Loucy (cell line): Measurements from ENCODE around the gene CRYBB2.
"Not testable (repeated sequence)": the region's sequence is repeated elsewhere in the genome, so short reads cannot be mapped to it uniquely, and the experiment has no call there.

ENCODE experiments used
- H2AFZ ChIP-seq: fragments of 200-600 bp; sonication (generic); 2 replicates; pipeline ENCODE4 v1.6.0; 2016; ENCODE audit warnings: antibody characterized with exemption, mild to moderate bottlenecking, low read length, moderate library complexity
- H3F3A ChIP-seq: fragments of 200-600 bp; 2 replicates; pipeline ENCODE4 v1.6.0; 2016; ENCODE audit warnings: antibody characterized with exemption, low read depth, mild to moderate bottlenecking
- H3K27me3 ChIP-seq: fragments of 200-600 bp; sonication (generic); 2 replicates; pipeline ENCODE4 v1.6.1; 2014; ENCODE audit warnings: low read length, mild to moderate bottlenecking; ENCODE audit not compliant: insufficient read depth, poor library complexity, severe bottlenecking
- H3K36me3 ChIP-seq: fragments of 200-600 bp; sonication (generic); 2 replicates; pipeline ENCODE4 v1.6.1; 2016; ENCODE audit warnings: low read length; ENCODE audit not compliant: insufficient read depth
- H3K4me1 ChIP-seq: fragments of 200-600 bp; sonication (generic); 2 replicates; pipeline ENCODE4 v1.5.1; 2014; ENCODE audit warnings: low read length, mild to moderate bottlenecking; ENCODE audit not compliant: insufficient read depth, poor library complexity, severe bottlenecking
- H3K4me2 ChIP-seq: fragments of 200-600 bp; sonication (generic); 2 replicates; pipeline ENCODE4 v1.6.0; 2014; ENCODE audit warnings: antibody characterized with exemption, low read length, low read depth, mild to moderate bottlenecking; ENCODE audit not compliant: poor library complexity, severe bottlenecking
- H3K4me3 ChIP-seq: fragments of 200-600 bp; sonication (generic); 2 replicates; pipeline ENCODE4 v1.5.1; 2014; ENCODE audit warnings: low read length, mild to moderate bottlenecking, mixed read lengths; ENCODE audit not compliant: poor library complexity, severe bottlenecking
- H3K79me2 ChIP-seq: fragments of 200-600 bp; sonication (generic); 2 replicates; pipeline ENCODE4 v1.6.1; 2014; ENCODE audit warnings: low read length; ENCODE audit not compliant: insufficient read depth
- H3K9ac ChIP-seq: fragments of 200-600 bp; sonication (generic); 2 replicates; pipeline ENCODE4 v1.6.0; 2014; ENCODE audit warnings: mild to moderate bottlenecking, low read depth, low read length, moderate library complexity; ENCODE audit not compliant: poor library complexity, severe bottlenecking
- H3K9me2 ChIP-seq: fragments of 200-600 bp; sonication (generic); replicated peaks from 2 replicates; pipeline ENCODE4 v1.6.1; 2016; ENCODE audit warnings: low read depth, low read length, mixed read lengths
- H3K9me3 ChIP-seq: fragments of 200-600 bp; sonication (generic); 2 replicates; pipeline ENCODE4 v1.6.1; 2014; ENCODE audit warnings: mild to moderate bottlenecking, antibody characterized with exemption, low read length, low read depth; ENCODE audit not compliant: insufficient read depth
- H4K20me1 ChIP-seq: fragments of 200-600 bp; sonication (generic); 2 replicates; pipeline ENCODE4 v1.6.0; 2014; ENCODE audit warnings: antibody characterized with exemption, low read length, mild to moderate bottlenecking; ENCODE audit not compliant: insufficient read depth, poor library complexity, severe bottlenecking
- EZH2phosphoT487 ChIP-seq: fragments of 200-600 bp; IDR thresholded peaks from 2 replicates; pipeline ENCODE4 v1.6.1; 2018; ENCODE audit warnings: antibody characterized with exemption, mild to moderate bottlenecking, moderate library complexity, borderline replicate concordance
- TF ChIP-seq, protein P1 (sequence below): fragments of 200-600 bp; sonication (generic); conservative IDR thresholded peaks from 2 replicates; pipeline ENCODE4 v1.5.1; 2014; ENCODE audit warnings: mild to moderate bottlenecking, antibody characterized with exemption, low read length

The CRYBB2 gene

DNA sequence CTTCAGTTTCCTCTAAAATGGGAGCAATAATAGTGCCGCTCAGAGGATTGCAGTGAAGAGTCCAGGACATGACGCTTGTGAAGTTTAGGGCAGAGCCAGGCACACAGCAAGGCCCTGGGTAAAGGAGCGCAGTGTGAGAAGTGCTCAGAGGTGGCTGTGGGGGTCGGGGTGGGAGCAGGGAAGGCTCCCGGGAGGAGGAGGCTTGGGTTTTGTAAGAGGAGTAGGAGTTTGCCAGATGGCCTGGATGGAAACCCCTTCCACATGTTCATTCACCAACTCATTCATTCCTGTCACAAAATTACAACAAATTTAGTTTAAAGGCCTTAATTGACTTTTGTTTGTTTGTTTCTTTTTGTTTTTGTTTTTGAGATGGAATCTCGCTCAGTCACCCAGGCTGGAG is 17.0 kb downstream of the CRYBB2 start:
- Histone ChIP-seq H3K36me3 (no peaks in the 10 kb centered on the region), H3K4me1 (no peaks in the 10 kb centered on the region), H3F3A (no peaks in the 10 kb centered on the region), H3K9me2 (no peaks in the 10 kb centered on the region), H4K20me1 (no peaks in the 10 kb centered on the region), H3K9ac (no peak overlapping the region), H2AFZ (no peak overlapping the region), H3K4me2 (no peak overlapping the region), H3K79me2 (no peaks in the 10 kb centered on the region), H3K27me3 (no peaks in the 10 kb centered on the region), H3K9me3 (no peaks in the 10 kb centered on the region), H3K4me3 (no peak overlapping the region)
- no peak for TF ChIP-seq EZH2phosphoT487
- TF ChIP-seq, protein P1, sequence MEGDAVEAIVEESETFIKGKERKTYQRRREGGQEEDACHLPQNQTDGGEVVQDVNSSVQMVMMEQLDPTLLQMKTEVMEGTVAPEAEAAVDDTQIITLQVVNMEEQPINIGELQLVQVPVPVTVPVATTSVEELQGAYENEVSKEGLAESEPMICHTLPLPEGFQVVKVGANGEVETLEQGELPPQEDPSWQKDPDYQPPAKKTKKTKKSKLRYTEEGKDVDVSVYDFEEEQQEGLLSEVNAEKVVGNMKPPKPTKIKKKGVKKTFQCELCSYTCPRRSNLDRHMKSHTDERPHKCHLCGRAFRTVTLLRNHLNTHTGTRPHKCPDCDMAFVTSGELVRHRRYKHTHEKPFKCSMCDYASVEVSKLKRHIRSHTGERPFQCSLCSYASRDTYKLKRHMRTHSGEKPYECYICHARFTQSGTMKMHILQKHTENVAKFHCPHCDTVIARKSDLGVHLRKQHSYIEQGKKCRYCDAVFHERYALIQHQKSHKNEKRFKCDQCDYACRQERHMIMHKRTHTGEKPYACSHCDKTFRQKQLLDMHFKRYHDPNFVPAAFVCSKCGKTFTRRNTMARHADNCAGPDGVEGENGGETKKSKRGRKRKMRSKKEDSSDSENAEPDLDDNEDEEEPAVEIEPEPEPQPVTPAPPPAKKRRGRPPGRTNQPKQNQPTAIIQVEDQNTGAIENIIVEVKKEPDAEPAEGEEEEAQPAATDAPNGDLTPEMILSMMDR, result no peak

DNA sequence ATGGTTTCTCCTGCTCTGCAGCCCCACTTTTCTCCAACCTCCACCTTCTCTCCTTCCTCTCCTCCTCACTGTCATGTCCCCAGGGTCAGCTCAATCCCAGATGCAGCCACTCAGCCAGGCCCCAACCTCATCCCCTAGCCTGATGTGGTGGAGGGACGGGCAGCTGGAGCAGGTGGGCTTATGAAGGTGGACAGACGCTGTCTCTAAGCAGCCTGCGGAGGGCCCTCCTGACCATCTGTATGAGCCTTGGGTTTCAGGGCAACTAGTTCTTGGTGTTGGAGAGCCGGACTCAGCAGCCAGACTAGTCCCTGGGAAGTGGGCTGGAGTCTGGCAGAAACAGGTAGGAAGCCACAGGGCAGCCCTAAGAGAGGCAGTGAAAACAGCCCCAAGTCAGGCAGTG is 18.1 kb downstream of the CRYBB2 start:
- Histone ChIP-seq H4K20me1 (no peaks in the 10 kb centered on the region), H2AFZ (no peak overlapping the region), H3K9me2 (no peaks in the 10 kb centered on the region), H3K9ac (no peak overlapping the region), H3F3A (no peaks in the 10 kb centered on the region), H3K9me3 (no peaks in the 10 kb centered on the region), H3K4me3 (no peak overlapping the region), H3K79me2 (no peaks in the 10 kb centered on the region), H3K27me3 (no peaks in the 10 kb centered on the region), H3K4me2 (no peak overlapping the region), H3K36me3 (no peaks in the 10 kb centered on the region), H3K4me1 (no peaks in the 10 kb centered on the region)
- TF ChIP-seq, protein P1, result no peak
- no peak for TF ChIP-seq EZH2phosphoT487

DNA sequence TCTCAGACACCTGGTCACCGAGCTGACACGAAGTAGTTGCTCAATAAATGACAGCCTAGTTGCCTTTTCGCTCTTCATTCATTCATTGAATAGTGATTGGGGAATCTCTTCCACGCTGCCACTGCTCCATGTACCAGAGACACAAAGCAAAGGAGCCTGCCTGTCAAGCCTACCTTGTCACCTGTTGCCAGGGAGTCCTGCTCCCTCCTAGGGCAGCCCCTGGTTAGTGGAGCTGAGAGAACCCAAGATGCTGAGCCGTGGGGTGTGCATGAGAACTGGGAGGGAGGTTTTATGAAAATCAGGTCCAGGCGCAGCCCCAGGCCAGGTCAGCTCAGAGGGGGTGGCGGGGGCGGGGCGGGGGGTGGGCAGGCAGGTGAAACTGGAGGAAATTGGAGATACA is 18.6 kb downstream of the CRYBB2 start:
- not testable (repeated sequence) for H3K9me2 ChIP-seq, H3K79me2 ChIP-seq, H3K36me3 ChIP-seq, H3K4me1 ChIP-seq, H4K20me1 ChIP-seq, H3K27me3 ChIP-seq, H3K9me3 ChIP-seq, H3K4me3 ChIP-seq, H2AFZ ChIP-seq, H3K4me2 ChIP-seq, H3K9ac ChIP-seq, H3F3A ChIP-seq

DNA sequence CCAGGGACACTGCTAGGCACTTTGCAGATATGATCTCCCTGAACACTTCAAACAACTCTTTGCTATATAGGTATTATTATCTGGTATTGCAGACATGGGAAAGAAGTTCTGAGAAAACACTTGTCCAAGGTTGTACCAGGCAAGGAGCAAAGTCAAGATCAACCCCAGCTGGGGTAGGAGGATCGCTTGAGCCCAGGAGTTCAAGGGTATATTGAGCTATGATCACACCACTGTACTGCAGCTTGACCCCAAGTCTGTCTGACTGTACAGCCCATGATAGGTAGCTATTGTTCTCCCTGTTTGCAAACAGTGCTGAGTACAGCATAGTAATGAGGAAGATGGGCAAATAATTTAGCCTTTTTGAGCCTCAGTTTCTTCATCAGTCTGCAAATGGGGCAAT is 35.7 kb downstream of the CRYBB2 start:
- H3K4me2 ChIP-seq, H4K20me1 ChIP-seq: not testable (repeated sequence)

DNA sequence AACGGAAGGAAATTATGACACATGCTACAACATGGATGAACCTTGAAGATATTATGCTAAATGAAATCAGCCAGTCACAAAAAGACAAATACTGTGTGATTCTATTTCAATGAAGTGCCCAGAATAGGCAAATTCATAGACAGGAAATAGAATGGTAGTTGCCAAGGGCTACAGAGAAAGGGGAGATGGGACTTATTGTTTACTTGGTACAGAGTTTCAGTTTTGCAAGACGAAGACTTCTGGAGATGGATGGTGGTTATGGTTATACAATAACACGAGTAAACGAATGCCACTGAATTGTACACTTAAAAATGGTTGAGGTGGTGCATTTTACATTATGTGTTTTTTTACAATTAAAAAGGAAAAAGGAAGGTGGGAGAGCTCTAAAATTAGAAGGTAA is 48.1 kb downstream of the CRYBB2 start:
- H3K4me3 ChIP-seq, H3K9me2 ChIP-seq, H4K20me1 ChIP-seq, H3K9me3 ChIP-seq, H3K36me3 ChIP-seq, H3K79me2 ChIP-seq, H2AFZ ChIP-seq, H3K27me3 ChIP-seq, H3K9ac ChIP-seq, H3K4me2 ChIP-seq, H3F3A ChIP-seq, H3K4me1 ChIP-seq: not testable (repeated sequence)

More for the DNA sequence above, 35.7 kb downstream of the CRYBB2 start:
- H3F3A ChIP-seq, H3K4me3 ChIP-seq, H3K36me3 ChIP-seq, H3K4me1 ChIP-seq, H3K9ac ChIP-seq, H3K9me2 ChIP-seq, H3K9me3 ChIP-seq, H2AFZ ChIP-seq, H3K27me3 ChIP-seq, H3K79me2 ChIP-seq: not testable (repeated sequence)

DNA sequence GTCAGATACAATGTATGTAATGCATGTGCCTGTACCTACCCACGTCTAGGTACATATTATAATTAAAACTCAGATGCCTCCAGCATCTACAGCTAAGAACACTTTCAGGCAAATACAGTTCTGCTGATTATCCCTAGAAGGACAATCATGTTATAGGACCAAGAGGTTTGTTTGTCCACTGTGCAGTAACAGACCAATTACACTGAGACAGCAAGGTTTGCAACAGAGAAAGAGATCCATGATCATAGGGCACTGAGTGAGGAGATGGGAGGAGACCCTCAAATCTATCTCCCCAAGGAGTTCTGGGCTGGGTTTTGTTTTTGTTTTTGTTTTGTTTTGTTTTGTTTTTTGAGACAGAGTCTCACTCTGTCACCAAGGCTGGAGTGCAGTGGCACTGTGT is 49.5 kb downstream of the CRYBB2 start:
- H3K9me3 ChIP-seq, H2AFZ ChIP-seq, H3K27me3 ChIP-seq, H3F3A ChIP-seq, H3K79me2 ChIP-seq, H3K4me3 ChIP-seq, H3K4me2 ChIP-seq, H3K9me2 ChIP-seq, H3K4me1 ChIP-seq, H3K9ac ChIP-seq, H4K20me1 ChIP-seq, H3K36me3 ChIP-seq: not testable (repeated sequence)
